ENCODE results near the gene GLYR1.

The GLYR1 gene

DNA sequence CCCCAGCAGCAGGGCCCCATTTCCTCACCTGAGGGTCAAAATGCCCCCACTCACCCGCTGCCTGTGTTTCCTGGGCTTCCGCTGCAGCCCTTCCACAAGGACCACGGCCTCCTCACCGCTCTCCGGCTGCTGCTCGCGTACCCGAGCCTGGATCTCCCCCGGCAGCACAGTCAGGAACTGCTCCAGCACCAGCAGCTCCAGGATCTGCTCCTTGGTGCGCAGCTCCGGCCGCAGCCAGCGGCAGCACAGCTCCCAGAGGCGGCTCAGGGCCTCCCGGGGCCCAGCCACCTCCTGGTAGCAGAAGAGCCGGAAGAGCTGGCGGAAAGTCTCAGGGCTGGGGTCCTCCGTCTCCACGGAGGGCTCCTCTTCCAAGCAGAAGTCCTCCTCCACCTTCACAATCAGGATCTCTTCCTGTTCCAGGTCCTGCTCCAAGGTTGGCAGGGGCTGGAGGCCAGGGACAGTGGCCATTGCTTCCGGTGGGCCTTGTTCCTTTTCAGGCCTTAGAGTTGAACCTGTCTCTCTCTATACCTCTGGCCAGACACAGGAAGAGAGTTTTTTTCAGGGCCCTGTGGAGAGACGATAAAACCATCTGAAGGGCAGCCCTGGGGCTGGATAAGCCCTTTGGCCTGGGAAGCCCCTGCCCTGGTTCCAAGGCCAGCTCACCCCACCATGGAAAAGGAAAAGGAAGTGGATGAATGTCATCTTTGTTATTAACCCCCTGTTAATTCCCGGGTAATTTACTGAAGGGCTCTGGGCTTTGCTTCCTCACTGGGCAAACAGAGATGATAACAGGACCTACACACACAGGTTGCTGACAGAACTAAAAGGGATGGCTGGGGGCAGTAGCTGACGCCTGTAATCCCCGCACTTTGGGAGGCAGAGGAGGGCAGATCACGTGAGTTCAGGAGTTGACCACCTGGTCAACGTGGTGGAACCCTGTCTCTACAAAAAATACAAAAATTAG is 81.3 kb downstream of the GLYR1 start:
- DNase-seq (ENCODE audit: low read depth in 2 of 2) = no peak

DNA sequence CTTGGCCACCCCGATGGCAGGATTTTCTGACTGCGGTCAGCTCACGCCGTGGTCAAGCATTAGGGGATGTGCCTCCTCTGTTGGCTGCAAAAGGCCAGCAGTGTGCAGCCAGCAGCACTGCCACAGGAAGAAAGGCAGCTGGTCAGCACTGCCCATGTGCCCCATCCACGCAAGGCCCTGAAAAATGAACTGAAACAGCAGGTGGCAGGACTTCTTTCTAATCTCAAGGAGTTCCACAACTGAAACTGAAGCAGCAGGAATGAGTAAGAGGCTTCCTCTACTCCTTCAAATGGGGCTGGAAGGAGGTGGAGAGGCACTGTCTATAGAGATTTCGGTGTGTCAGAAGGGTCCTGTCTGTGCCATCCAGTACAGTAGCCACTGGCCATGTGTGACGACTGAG is 83.3 kb downstream of the GLYR1 start:
- DNase-seq (ENCODE audit: low read depth in 2 of 2) = no peak

DNA sequence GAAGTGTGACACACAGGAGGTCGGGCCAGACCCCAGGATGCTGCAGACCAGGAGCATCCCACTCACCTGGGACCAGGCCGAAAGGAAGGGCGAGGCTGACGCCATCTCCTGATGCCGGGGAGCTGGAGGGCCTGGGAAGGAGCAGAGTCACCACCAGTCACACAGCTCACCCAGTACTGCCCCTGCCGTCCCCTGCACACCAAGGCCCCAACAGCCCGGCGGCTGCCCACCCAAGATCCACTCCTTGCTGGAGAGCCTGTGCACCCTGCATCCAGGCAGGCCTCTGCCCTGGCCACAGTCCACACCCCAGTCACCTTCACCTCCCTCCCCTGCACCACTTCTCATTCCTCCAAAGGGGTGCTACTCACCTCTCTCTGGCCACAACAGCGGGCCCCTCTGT is 84.9 kb downstream of the GLYR1 start:
- DNase-seq (ENCODE audit: low read depth in 2 of 2) = no peak

DNA sequence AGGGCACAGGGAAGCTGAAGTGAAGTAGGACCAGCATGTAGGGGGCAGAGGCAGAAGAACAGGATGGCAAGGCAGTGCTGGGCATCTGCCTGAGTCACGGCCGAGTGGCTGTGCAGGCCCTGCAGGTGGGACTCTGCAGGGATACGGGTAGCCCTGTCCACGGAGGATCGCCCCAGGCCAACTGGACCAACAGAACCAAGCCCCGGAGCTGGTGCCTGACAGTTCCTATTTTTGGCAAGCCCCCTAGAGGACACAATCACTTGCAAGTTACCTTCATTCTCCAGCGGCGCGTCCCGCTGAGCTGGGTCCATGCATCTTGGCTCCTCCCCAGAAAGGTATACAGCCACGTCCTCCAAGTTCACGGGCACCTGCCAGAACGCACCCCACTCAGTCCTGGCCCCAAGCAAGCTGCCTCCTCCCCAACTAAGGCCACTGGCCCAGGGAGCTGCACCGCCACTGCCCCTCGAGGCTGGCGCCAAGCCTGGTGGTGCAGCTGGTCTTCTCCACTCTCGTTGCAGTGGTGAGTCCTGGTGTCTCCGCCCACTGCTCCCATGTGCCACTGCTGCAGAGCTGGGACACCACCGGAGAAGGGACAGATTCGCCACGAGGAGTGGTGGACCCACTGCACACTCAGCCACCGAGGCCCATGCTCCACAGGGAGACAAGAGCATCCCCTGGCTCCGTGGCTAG is 86.7 kb downstream of the GLYR1 start:
- no peak for DNase-seq (ENCODE audit: low read depth in 2 of 2)

DNA sequence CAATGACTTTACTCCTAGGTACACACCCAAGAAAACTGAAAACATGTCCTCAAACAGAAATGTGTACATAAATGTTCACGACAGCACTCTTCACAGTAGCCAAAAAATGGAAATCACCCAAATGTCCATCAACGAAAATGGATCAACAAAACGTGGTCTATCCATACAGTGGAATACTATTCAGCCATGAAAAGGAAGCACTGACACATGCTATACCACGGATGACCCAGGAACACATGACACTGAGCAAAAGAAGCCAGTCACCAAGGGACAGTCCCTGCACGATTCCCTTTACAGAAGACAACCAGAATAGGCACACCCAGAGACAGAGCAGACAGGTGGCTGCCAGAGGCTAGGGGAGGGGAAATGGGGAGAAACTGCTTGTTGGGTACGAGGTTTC is 91.4 kb downstream of the GLYR1 start:
- DNase-seq (ENCODE audit: low read depth in 2 of 2) = no peak

DNA sequence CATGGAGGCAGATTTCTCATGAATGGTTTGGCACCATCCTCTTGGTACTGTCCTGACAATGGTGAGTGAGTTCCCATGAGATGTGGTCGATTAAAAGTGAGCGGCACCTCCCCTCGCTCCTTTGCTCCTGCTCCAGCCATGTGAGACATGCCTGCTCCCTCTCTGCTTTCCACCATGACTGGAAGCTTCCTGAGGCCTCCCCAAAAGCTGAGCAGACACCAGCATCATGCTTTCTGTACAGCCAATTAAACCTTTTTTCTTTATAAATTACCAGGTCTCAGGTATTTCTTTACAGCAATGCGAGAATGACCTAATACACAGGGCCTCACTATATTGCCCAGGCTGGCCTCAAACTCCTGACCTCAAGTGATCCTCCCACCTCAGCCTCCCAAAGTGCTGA is 92.2 kb downstream of the GLYR1 start:
- no peak for DNase-seq (ENCODE audit: low read depth in 2 of 2)

DNA sequence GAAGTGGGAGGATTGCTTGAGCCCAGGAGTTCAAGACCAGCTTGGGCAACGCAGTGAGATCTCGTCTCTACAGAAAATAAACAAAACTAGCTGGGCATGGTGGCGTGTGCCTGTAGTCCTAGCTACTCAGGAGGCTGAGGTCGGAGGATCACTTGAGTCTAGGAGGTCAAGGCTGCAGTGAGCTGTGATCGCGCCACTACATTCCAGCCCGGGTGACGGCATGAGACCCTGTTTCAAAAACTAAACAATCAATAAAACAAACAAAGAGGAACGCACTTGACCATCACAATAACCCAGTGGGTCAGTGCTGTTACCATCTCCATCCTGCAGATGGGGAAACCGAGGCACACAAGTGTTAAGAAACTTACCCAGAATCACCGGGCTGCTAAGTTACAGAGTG is 93.9 kb downstream of the GLYR1 start:
- no peak for DNase-seq (ENCODE audit: low read depth in 2 of 2)

All from activated CD8-positive, alpha-beta memory T cell treated with anti-CD3 and anti-CD28 coated beads for 4 hours (primary cell).